B cell (primary cell): ENCODE results near the gene XPNPEP3. TPM values are rescaled to one million over a fixed set of nuclear protein-coding genes. Genes with fewer than 3 reads are reported as not detected.

Source experiments
- ATAC-seq: fragments of 200-7000 bp; cut with Tn5 transposase; one replicate; pipeline ENCODE4 v1.10.0; 2021; ENCODE audit warnings: low read depth, mild to moderate bottlenecking, moderate number of reproducible peaks, moderate library complexity
- CTCF ChIA-PET: fragments of 350-600 bp; sonication (Branson Sonifier 250); formaldehyde crosslinking; loops from one replicate; lab custom pipeline; 2021; ENCODE audit warnings: antibody characterized with exemption, inconsistent platforms; lab: Charles Lee
- POLR2A ChIA-PET: fragments of 350-600 bp; sonication (Branson Sonifier 250); formaldehyde crosslinking; loops from one replicate; lab custom pipeline; 2021; ENCODE audit warnings: antibody characterized with exemption; lab: Charles Lee
- DNase-seq: peaks from one replicate; pipeline ENCODE4 v3.0.0; 2013
- H2AFZ ChIP-seq: 2 replicates; pipeline ENCODE4 v1.6.1; 2012; ENCODE audit warnings: mild to moderate bottlenecking, low read depth, low read length; ENCODE audit not compliant: insufficient read depth, poor library complexity, severe bottlenecking
- H3K27ac ChIP-seq, 2 donors: 1 replicate in 1 of 2; 2 replicates in 1 of 2; pipeline ENCODE4 v1.5.1; 2012 to 2013; ENCODE audit warnings: low read length in 2 of 2, mild to moderate bottlenecking in 2 of 2, moderate library complexity in 1 of 2
- H3K27me3 ChIP-seq, 4 experiments: fragments of 200-600 bp in 1 of 4; sonication (generic) in 1 of 4; replicated peaks in 1 of 4; 1 replicate in 2 of 4; 2 replicates in 2 of 4; pipeline versions ENCODE4 v1.6.1 to v1.7.0; 2013 to 2016; ENCODE audit warnings: low read length in 3 of 4, mild to moderate bottlenecking in 2 of 4, mixed read lengths in 1 of 4, moderate library complexity in 1 of 4; ENCODE audit not compliant: insufficient read depth in 4 of 4, control insufficient read depth in 3 of 4; ENCODE audit errors: control extremely low read depth in 1 of 4
- H3K36me3 ChIP-seq, 2 experiments: replicated peaks in 1 of 2; 1 replicate in 1 of 2; 2 replicates in 1 of 2; pipeline versions ENCODE4 v1.6.1 to v1.7.1; 2013; ENCODE audit warnings: low read length in 1 of 2; ENCODE audit not compliant: insufficient read depth in 2 of 2, control insufficient read depth in 1 of 2; ENCODE audit errors: control extremely low read depth in 1 of 2, extremely low read depth in 1 of 2
- H3K4me1 ChIP-seq, 2 donors: fragments of 200-600 bp in 1 of 2; sonication (generic) in 1 of 2; 1 replicate in 1 of 2; 2 replicates in 1 of 2; pipeline versions ENCODE4 v1.5.1 to v1.6.1; 2013 to 2017; ENCODE audit warnings: low read length in 2 of 2; ENCODE audit not compliant: control insufficient read depth in 2 of 2, insufficient read depth in 2 of 2
- H3K4me2 ChIP-seq: replicated peaks from 2 replicates; pipeline ENCODE3; 2012; ENCODE audit warnings: mild to moderate bottlenecking, low read depth, low read length; ENCODE audit not compliant: poor library complexity, severe bottlenecking
- H3K4me3 ChIP-seq, 5 experiments: fragments of 200-600 bp in 1 of 5; sonication (generic) in 1 of 5; 1 replicate in 3 of 5; 2 replicates in 2 of 5; pipeline versions ENCODE4 v1.5.1 to v1.7.0; 2011 to 2016; ENCODE audit warnings: low read length in 4 of 5, mild to moderate bottlenecking in 4 of 5, low read depth in 2 of 5, control low read depth in 1 of 5, moderate library complexity in 1 of 5; ENCODE audit not compliant: insufficient read depth in 1 of 5; ENCODE audit errors: control extremely low read depth in 1 of 5, extremely low read depth in 1 of 5
- H3K79me2 ChIP-seq: fragments of 200-600 bp; sonication (generic); one replicate; pipeline ENCODE4 v1.6.0; 2016; ENCODE audit warnings: low read length; ENCODE audit not compliant: control insufficient read depth, insufficient read depth
- H3K9ac ChIP-seq: fragments of 200-600 bp; sonication (generic); 2 replicates; pipeline ENCODE4 v1.6.1; 2017; ENCODE audit warnings: mild to moderate bottlenecking, low read length, moderate library complexity
- H3K9me3 ChIP-seq, 3 donors: one replicate each; pipeline versions ENCODE4 v1.6.1 to v1.7.1; 2013; ENCODE audit warnings: low read length in 2 of 3; ENCODE audit not compliant: control insufficient read depth in 2 of 3, insufficient read depth in 1 of 3; ENCODE audit errors: control extremely low read depth in 1 of 3
- H4K20me1 ChIP-seq: 2 replicates; pipeline ENCODE4 v1.6.0; 2012; ENCODE audit warnings: mild to moderate bottlenecking, low read length; ENCODE audit not compliant: insufficient read depth, control insufficient read depth, poor library complexity, severe bottlenecking
- H3K27ac Mint-ChIP-seq: one replicate; pipeline ENCODE4 v1.8.0; 2021; ENCODE audit warnings: mixed read lengths
- H3K27me3 Mint-ChIP-seq: one replicate; pipeline ENCODE4 v1.8.0; 2021; ENCODE audit warnings: mixed read lengths
- H3K4me1 Mint-ChIP-seq: one replicate; pipeline ENCODE4 v1.8.0; 2021; ENCODE audit warnings: mixed read lengths
- H3K4me3 Mint-ChIP-seq: one replicate; pipeline ENCODE4 v1.8.0; 2021; ENCODE audit warnings: mixed read lengths
- H3K9me3 Mint-ChIP-seq: one replicate; pipeline ENCODE4 v1.8.0; 2022; ENCODE audit warnings: mixed read lengths; ENCODE audit not compliant: insufficient read depth
- EZH2 ChIP-seq: IDR thresholded peaks from 2 replicates; pipeline ENCODE4 v1.6.1; 2012; ENCODE audit warnings: borderline replicate concordance, low read depth, mild to moderate bottlenecking, moderate library complexity, low read length; ENCODE audit not compliant: insufficient read depth, poor library complexity, severe bottlenecking
- WGBS: methylation state at CpG from one replicate; pipeline ENCODE4 v1.1.5; 2013; ENCODE audit warnings: missing lambda C conversion rate; ENCODE audit not compliant: insufficient coverage; 5-methylcytosine and 5-hydroxymethylcytosine counted together
- intact Hi-C: fragments of 100-400 bp; cut with micrococcal nuclease; formaldehyde crosslinking; loops from one replicate; pipeline ENCODE4 v1.10.0; 2022
- polyA plus RNA-seq: library from polyadenylated mRNA; depleted of rRNA; stranded (reverse); fragments of >200 nt; gene quantifications from 2 replicates; pipeline ENCODE4 v1.2.3, GENCODE V29; 2012
- total RNA-seq, 2 donors: library from RNA; stranded (reverse); fragments of 120-200 nt in 1 of 2; gene quantifications; 1 replicate in 1 of 2; 2 replicates in 1 of 2; pipeline versions ENCODE4 v1.2.3 to v1.2.4, GENCODE V29; 2013 to 2022
- TF ChIP-seq, protein P1 (sequence below): fragments of 200-600 bp; IDR thresholded peaks from one replicate; pipeline ENCODE4 v1.8.0; 2022; ENCODE audit warnings: antibody characterized with exemption, mild to moderate bottlenecking

Gene XPNPEP3
- total and polyA plus RNA-seq, 2 donors (not counting 1 experiment from before 2014, with no cell fraction given): 7.9 to 18.9 TPM

DNA sequence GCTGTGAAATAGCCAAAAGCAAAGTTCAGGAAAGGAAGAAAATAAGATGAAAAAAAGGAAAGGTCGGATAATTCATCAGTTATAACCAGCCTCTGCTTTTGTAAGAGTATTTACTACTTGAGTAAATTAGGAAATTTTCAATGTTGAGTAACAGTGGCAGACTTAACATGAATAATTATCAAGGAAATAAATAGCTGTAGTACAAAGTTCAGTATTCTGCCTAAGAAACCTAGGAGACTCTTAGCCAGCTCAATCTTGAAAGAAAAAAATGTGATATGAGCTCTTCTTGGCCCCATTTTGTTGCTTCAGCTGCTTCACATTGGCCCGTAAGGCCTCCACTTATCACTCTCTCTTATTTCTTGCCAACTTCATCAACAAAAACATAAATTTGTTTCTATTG, 22.0 kb downstream of the XPNPEP3 start:
- Mint-ChIP-seq H3K27ac (no peak overlapping the region), H3K9me3 (no peaks in the 10 kb centered on the region), H3K4me3 (no peak overlapping the region), H3K4me1 (no peaks in the 10 kb centered on the region), H3K27me3 (no peaks in the 10 kb centered on the region)
- ChIA-PET CTCF (interaction anchor here (0.8 kb wide), 1 partner anchor 232 kb away, joined by 3 read pairs; no protein-coding TSS in a partner anchor), POLR2A (no interaction called here)
- Histone ChIP-seq H2AFZ (no peak overlapping the region), H3K4me1 (no peaks in the 10 kb centered on the region), H4K20me1 (no peaks in the 10 kb centered on the region), H3K4me2 (no peak overlapping the region), H3K9ac (no peak overlapping the region), H3K27me3 (no peaks in the 10 kb centered on the region), H3K4me3 (no peak overlapping the region), H3K79me2 (no peaks in the 10 kb centered on the region), H3K36me3 (peaks cover 0 to 17% of the 10 kb centered on the region in 2 experiments), H3K27ac (no peak overlapping the region), H3K9me3 (no peaks in the 10 kb centered on the region)
- TF ChIP-seq, protein P1, sequence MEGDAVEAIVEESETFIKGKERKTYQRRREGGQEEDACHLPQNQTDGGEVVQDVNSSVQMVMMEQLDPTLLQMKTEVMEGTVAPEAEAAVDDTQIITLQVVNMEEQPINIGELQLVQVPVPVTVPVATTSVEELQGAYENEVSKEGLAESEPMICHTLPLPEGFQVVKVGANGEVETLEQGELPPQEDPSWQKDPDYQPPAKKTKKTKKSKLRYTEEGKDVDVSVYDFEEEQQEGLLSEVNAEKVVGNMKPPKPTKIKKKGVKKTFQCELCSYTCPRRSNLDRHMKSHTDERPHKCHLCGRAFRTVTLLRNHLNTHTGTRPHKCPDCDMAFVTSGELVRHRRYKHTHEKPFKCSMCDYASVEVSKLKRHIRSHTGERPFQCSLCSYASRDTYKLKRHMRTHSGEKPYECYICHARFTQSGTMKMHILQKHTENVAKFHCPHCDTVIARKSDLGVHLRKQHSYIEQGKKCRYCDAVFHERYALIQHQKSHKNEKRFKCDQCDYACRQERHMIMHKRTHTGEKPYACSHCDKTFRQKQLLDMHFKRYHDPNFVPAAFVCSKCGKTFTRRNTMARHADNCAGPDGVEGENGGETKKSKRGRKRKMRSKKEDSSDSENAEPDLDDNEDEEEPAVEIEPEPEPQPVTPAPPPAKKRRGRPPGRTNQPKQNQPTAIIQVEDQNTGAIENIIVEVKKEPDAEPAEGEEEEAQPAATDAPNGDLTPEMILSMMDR: no peak
- no peak for TF ChIP-seq EZH2
- ATAC-seq (no peak), DNase-seq (no peak)
- intact Hi-C loops: no loop called here
- WGBS: no CpG with 5 or more reads among the region's 2 CpGs

DNA sequence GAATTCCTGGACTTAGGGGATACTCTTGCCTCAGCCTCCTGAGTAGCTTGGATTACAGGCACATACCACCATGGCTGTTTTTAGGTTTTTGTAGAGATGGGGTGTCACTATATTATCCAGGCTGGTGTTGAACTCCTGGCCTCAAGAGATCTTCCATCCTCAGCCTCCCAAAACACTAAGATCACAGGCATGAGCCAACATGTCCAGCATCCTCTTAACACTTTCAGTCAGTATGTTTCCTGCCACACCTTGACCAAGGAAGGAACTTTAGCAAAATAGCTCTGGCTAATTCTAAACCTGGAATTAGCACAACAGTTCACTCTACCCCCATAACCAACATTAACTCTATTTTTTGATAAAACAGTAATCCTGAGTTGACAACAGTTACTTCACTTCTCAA, 32.2 kb downstream of the XPNPEP3 start:
- H3K4me3 ChIP-seq: no peak overlapping the region
- Mint-ChIP-seq H3K27ac (no peak overlapping the region), H3K27me3 (no peaks in the 10 kb centered on the region), H3K4me3 (no peak overlapping the region), H3K4me1 (no peaks in the 10 kb centered on the region), H3K9me3 (no peaks in the 10 kb centered on the region)
- no peaks in the 10 kb centered on the region for H4K20me1 ChIP-seq
- no peak overlapping the region for H2AFZ ChIP-seq
- no peak overlapping the region for H3K9ac ChIP-seq
- H3K79me2 ChIP-seq: no peaks in the 10 kb centered on the region
- H3K9me3 ChIP-seq: no peaks in the 10 kb centered on the region
- DNase-seq: no peak
- CTCF ChIA-PET: interaction anchor here (0.5 to 1.6 kb wide), 2 partner anchors 10 to 1399 kb away, joined by 3 to 5 read pairs; no protein-coding TSS in a partner anchor
- H3K4me2 ChIP-seq: no peak overlapping the region
- H3K27ac ChIP-seq: no peak overlapping the region
- TF ChIP-seq, protein P1: no peak
- TF ChIP-seq EZH2: no peak
- H3K36me3 ChIP-seq: peaks cover 0 to 30% of the 10 kb centered on the region in 2 experiments
- H3K27me3 ChIP-seq: no peaks in the 10 kb centered on the region
- POLR2A ChIA-PET: no interaction called here
- no peak for ATAC-seq
- no peaks in the 10 kb centered on the region for H3K4me1 ChIP-seq
- intact Hi-C loops: no loop called here
